Activated CD4-positive, alpha-beta memory T cell treated with anti-CD3 and anti-CD28 coated beads for 36 hours (primary cell): ENCODE data around the gene MINAR1. TPM values are rescaled to one million over a fixed set of nuclear protein-coding genes. Genes with fewer than 3 reads are reported as not detected.

Source experiments
- CTCF ChIA-PET: fragments of 350-600 bp; sonication (Branson Sonifier 250); formaldehyde crosslinking; loops from one replicate; lab custom pipeline; 2021; ENCODE audit warnings: antibody characterized with exemption, inconsistent platforms; lab: Charles Lee
- POLR2A ChIA-PET: fragments of 350-600 bp; sonication (Branson Sonifier 250); formaldehyde crosslinking; loops from one replicate; lab custom pipeline; 2021; ENCODE audit warnings: antibody characterized with exemption; lab: Charles Lee
- DNase-seq: peaks from one replicate; pipeline ENCODE4 v3.0.0-alpha.2; 2020
- H3K27ac Mint-ChIP-seq: one replicate; pipeline ENCODE4 v1.8.0; 2021; ENCODE audit warnings: mixed read lengths
- H3K27me3 Mint-ChIP-seq: one replicate; pipeline ENCODE4 v1.8.0; 2021; ENCODE audit warnings: mixed read lengths
- H3K36me3 Mint-ChIP-seq: one replicate; pipeline ENCODE4 v1.8.0; 2021; ENCODE audit warnings: mixed read lengths
- H3K4me1 Mint-ChIP-seq: one replicate; pipeline ENCODE4 v1.8.0; 2021; ENCODE audit warnings: low read depth, mixed read lengths
- H3K4me3 Mint-ChIP-seq: one replicate; pipeline ENCODE4 v1.8.0; 2021; ENCODE audit warnings: mild to moderate bottlenecking, mixed read lengths
- H3K9me3 Mint-ChIP-seq: one replicate; pipeline ENCODE4 v1.8.0; 2021; ENCODE audit warnings: mixed read lengths
- intact Hi-C: fragments of 100-400 bp; cut with micrococcal nuclease; formaldehyde crosslinking; loops from one replicate; pipeline ENCODE4 v1.15.1; 2023
- total RNA-seq, 2 experiments: library from RNA; stranded (reverse); gene quantifications; one replicate each; pipeline ENCODE4 v1.2.3, GENCODE V29; 2021

Gene MINAR1
- total RNA-seq, 2 experiments from 2014 or later = 0.29 to 0.31 TPM

- Mint-ChIP-seq H3K36me3 (no peaks in the 10 kb centered on the region), H3K27me3 (no peaks in the 10 kb centered on the region), H3K9me3 (no peaks in the 10 kb centered on the region), H3K4me3 (no peak overlapping the region), H3K27ac (no peak overlapping the region), H3K4me1 (no peaks in the 10 kb centered on the region)
- DNase-seq = no peak
- ChIA-PET POLR2A (no interaction called here), CTCF (interaction anchor here (0.6 kb wide), 1 partner anchor 593 kb away, joined by 6 read pairs; no protein-coding TSS in a partner anchor)
- intact Hi-C loops = no loop called here
These were observed 21.9 kb downstream of the MINAR1 start for GRCh38 chr15:79454063-79454462.

GRCh38 chr15:79455361-79455760 lies 23.2 kb downstream of the MINAR1 start:
- no peaks in the 10 kb centered on the region for H3K9me3 Mint-ChIP-seq
- H3K36me3 Mint-ChIP-seq = no peaks in the 10 kb centered on the region
- H3K27me3 Mint-ChIP-seq = no peaks in the 10 kb centered on the region
- DNase-seq = no peak
- POLR2A ChIA-PET = no interaction called here
- H3K4me1 Mint-ChIP-seq = no peaks in the 10 kb centered on the region
- intact Hi-C loops = no loop called here
- H3K4me3 Mint-ChIP-seq = no peak overlapping the region
- CTCF ChIA-PET = no interaction called here
- no peak overlapping the region for H3K27ac Mint-ChIP-seq

- no peaks in the 10 kb centered on the region for H3K27me3 Mint-ChIP-seq
These were observed 23.8 kb downstream of the MINAR1 start for GRCh38 chr15:79455943-79456342.

GRCh38 chr15:79458491-79458890 lies 26.4 kb downstream of the MINAR1 start:
- DNase-seq = no peak
- H3K27ac Mint-ChIP-seq = no peak overlapping the region
- H3K4me1 Mint-ChIP-seq = no peaks in the 10 kb centered on the region
- ChIA-PET CTCF (interaction anchor here (0.7 kb wide), 1 partner anchor 532 kb away, joined by 3 read pairs; no protein-coding TSS in a partner anchor), POLR2A (no interaction called here)
- H3K27me3 Mint-ChIP-seq = no peaks in the 10 kb centered on the region
- no peak overlapping the region for H3K4me3 Mint-ChIP-seq
- H3K36me3 Mint-ChIP-seq = no peaks in the 10 kb centered on the region
- no peaks in the 10 kb centered on the region for H3K9me3 Mint-ChIP-seq
- intact Hi-C loops = no loop called here

More at GRCh38 chr15:79455943-79456342, 23.8 kb downstream of the MINAR1 start:
- no peaks in the 10 kb centered on the region for H3K4me1 Mint-ChIP-seq
- no peak for DNase-seq
- CTCF ChIA-PET = no interaction called here
- no peaks in the 10 kb centered on the region for H3K9me3 Mint-ChIP-seq
- H3K36me3 Mint-ChIP-seq = no peaks in the 10 kb centered on the region
- no peak overlapping the region for H3K4me3 Mint-ChIP-seq
- H3K27ac Mint-ChIP-seq = no peak overlapping the region
- intact Hi-C loops = no loop called here
- POLR2A ChIA-PET = no interaction called here

GRCh38 chr15:79459666-79460065 lies 27.5 kb downstream of the MINAR1 start:
- Mint-ChIP-seq H3K27me3 (no peaks in the 10 kb centered on the region), H3K4me3 (no peak overlapping the region), H3K36me3 (no peaks in the 10 kb centered on the region), H3K27ac (no peak overlapping the region), H3K9me3 (no peaks in the 10 kb centered on the region), H3K4me1 (no peaks in the 10 kb centered on the region)
- POLR2A ChIA-PET = no interaction called here
- DNase-seq = no peak
- CTCF ChIA-PET = no interaction called here
- intact Hi-C loops = no loop called here

GRCh38 chr15:79463043-79463780 lies 31.1 kb downstream of the MINAR1 start:
- Mint-ChIP-seq H3K4me1 (no peaks in the 10 kb centered on the region), H3K4me3 (no peak overlapping the region), H3K36me3 (no peaks in the 10 kb centered on the region), H3K27ac (no peak overlapping the region), H3K27me3 (no peaks in the 10 kb centered on the region), H3K9me3 (no peaks in the 10 kb centered on the region)
- no peak for DNase-seq
- CTCF ChIA-PET = no interaction called here
- intact Hi-C loops = no loop called here
- POLR2A ChIA-PET = no interaction called here

GRCh38 chr15:79463781-79464270 lies 31.7 kb downstream of the MINAR1 start:
- ChIA-PET CTCF (no interaction called here), POLR2A (no interaction called here)
- H3K4me3 Mint-ChIP-seq = no peak overlapping the region
- H3K27ac Mint-ChIP-seq = no peak overlapping the region
- H3K27me3 Mint-ChIP-seq = no peaks in the 10 kb centered on the region
- DNase-seq = no peak
- H3K36me3 Mint-ChIP-seq = no peaks in the 10 kb centered on the region
- intact Hi-C loops = no loop called here
- no peaks in the 10 kb centered on the region for H3K9me3 Mint-ChIP-seq
- H3K4me1 Mint-ChIP-seq = no peaks in the 10 kb centered on the region

GRCh38 chr15:79466488-79466887 lies 34.4 kb downstream of the MINAR1 start:
- CTCF ChIA-PET = no interaction called here
- no peaks in the 10 kb centered on the region for H3K9me3 Mint-ChIP-seq
- POLR2A ChIA-PET = no interaction called here
- no peaks in the 10 kb centered on the region for H3K27me3 Mint-ChIP-seq
- no peaks in the 10 kb centered on the region for H3K36me3 Mint-ChIP-seq
- H3K4me1 Mint-ChIP-seq = no peaks in the 10 kb centered on the region
- no peak for DNase-seq
- H3K4me3 Mint-ChIP-seq = no peak overlapping the region
- intact Hi-C loops = no loop called here
- H3K27ac Mint-ChIP-seq = no peak overlapping the region

- POLR2A ChIA-PET = no interaction called here
- H3K27me3 Mint-ChIP-seq = no peaks in the 10 kb centered on the region
- CTCF ChIA-PET = no interaction called here
- H3K9me3 Mint-ChIP-seq = no peaks in the 10 kb centered on the region
- no peaks in the 10 kb centered on the region for H3K36me3 Mint-ChIP-seq
- no peak for DNase-seq
- no peaks in the 10 kb centered on the region for H3K4me1 Mint-ChIP-seq
- intact Hi-C loops = no loop called here
- no peak overlapping the region for H3K27ac Mint-ChIP-seq
- H3K4me3 Mint-ChIP-seq = no peak overlapping the region
These were observed 35.9 kb downstream of the MINAR1 start for GRCh38 chr15:79467865-79468586.

- no peak overlapping the region for H3K4me3 Mint-ChIP-seq
- intact Hi-C loops = no loop called here
- peaks cover 2% of the 10 kb centered on the region for H3K4me1 Mint-ChIP-seq
- no peaks in the 10 kb centered on the region for H3K9me3 Mint-ChIP-seq
- CTCF ChIA-PET = interaction anchor here (0.8 kb wide), 1 partner anchor 43 kb away, joined by 3 read pairs; no protein-coding TSS in a partner anchor
- DNase-seq = no peak
- H3K27ac Mint-ChIP-seq = no peak overlapping the region
- H3K27me3 Mint-ChIP-seq = peaks cover 1% of the 10 kb centered on the region
- no peaks in the 10 kb centered on the region for H3K36me3 Mint-ChIP-seq
- POLR2A ChIA-PET = no interaction called here
These were observed 40.3 kb downstream of the MINAR1 start for GRCh38 chr15:79472446-79472845.

- Mint-ChIP-seq H3K27ac (no peak overlapping the region), H3K36me3 (no peaks in the 10 kb centered on the region)
These were observed 42.1 kb downstream of the MINAR1 start for GRCh38 chr15:79474252-79474651.

GRCh38 chr15:79475306-79475705 lies 43.2 kb downstream of the MINAR1 start:
- ChIA-PET POLR2A (no interaction called here), CTCF (no interaction called here)
- H3K4me1 Mint-ChIP-seq = peaks cover 2% of the 10 kb centered on the region
- H3K9me3 Mint-ChIP-seq = no peaks in the 10 kb centered on the region
- intact Hi-C loops = no loop called here
- no peak for DNase-seq
- no peaks in the 10 kb centered on the region for H3K36me3 Mint-ChIP-seq
- H3K27me3 Mint-ChIP-seq = peaks cover 1% of the 10 kb centered on the region
- no peak overlapping the region for H3K4me3 Mint-ChIP-seq
- H3K27ac Mint-ChIP-seq = no peak overlapping the region

More at GRCh38 chr15:79474252-79474651, 42.1 kb downstream of the MINAR1 start:
- H3K27me3 Mint-ChIP-seq = peaks cover 1% of the 10 kb centered on the region
- CTCF ChIA-PET = interaction anchor here (1.1 kb wide), 1 partner anchor 122 kb away, joined by 3 read pairs; no protein-coding TSS in a partner anchor
- no peaks in the 10 kb centered on the region for H3K9me3 Mint-ChIP-seq
- H3K4me1 Mint-ChIP-seq = peaks cover 2% of the 10 kb centered on the region
- POLR2A ChIA-PET = no interaction called here
- intact Hi-C loops = no loop called here
- no peak for DNase-seq
- no peak overlapping the region for H3K4me3 Mint-ChIP-seq
